ENCODE data around the gene CPA3.

Gene CPA3

DNA sequence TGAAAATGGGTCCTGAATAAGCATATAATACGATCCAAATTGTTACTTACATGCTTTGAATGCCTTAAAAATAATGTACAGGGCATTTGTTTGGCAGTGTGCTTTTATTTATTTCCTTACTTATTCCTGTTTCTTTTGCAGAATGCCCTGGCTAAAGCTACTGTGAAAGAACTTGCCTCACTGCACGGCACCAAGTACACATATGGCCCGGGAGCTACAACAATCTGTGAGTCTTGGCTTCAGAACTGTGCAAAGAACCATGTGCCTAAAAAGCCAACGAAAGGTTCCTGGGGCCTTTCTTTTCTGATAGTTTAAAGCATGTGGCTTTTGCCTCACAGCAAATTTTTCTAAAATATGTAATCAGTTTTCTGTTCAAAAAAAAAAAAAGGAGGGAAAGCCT, 7.8 kb upstream of the CPA3 start:
- TF ChIP-seq, protein P1, sequence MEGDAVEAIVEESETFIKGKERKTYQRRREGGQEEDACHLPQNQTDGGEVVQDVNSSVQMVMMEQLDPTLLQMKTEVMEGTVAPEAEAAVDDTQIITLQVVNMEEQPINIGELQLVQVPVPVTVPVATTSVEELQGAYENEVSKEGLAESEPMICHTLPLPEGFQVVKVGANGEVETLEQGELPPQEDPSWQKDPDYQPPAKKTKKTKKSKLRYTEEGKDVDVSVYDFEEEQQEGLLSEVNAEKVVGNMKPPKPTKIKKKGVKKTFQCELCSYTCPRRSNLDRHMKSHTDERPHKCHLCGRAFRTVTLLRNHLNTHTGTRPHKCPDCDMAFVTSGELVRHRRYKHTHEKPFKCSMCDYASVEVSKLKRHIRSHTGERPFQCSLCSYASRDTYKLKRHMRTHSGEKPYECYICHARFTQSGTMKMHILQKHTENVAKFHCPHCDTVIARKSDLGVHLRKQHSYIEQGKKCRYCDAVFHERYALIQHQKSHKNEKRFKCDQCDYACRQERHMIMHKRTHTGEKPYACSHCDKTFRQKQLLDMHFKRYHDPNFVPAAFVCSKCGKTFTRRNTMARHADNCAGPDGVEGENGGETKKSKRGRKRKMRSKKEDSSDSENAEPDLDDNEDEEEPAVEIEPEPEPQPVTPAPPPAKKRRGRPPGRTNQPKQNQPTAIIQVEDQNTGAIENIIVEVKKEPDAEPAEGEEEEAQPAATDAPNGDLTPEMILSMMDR (IDR thresholded peaks at IDR 0.05; ENCODE audit: borderline replicate concordance, insufficient read depth, low read depth, low read length), result no peak

DNA sequence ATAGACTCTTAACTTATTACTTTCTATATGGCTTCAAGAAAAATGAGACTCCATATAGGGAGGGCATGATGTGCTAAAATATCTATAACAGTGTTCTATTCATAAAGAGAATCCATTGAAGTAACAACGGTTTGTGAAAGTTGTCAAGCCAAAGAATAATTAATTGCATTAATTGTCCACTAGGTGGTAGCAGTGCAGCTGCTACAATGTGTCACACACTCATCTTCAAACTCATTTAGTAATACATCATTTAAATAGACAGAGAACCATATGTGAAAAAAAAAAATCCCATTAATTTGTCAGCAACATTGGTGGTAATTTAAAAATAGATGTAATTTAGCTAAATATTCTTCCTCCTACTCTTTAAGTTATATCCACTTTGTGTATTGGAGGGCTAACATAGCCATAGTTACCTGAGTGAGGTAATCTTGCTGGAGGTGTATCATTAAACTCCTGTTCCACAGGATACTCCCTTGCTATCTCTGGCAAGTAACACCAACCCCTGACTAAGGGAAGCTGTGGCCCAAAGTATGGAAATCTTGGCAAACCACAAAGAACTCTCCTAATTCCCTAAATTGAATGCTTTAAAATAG, 3.7 kb upstream of the CPA3 start:
- TF ChIP-seq, protein P1 (IDR thresholded peaks at IDR 0.05; ENCODE audit: borderline replicate concordance, insufficient read depth, low read depth, low read length), result peak; percentile 42; the same call in 1 of the 2 replicates

More for the DNA sequence above, 7.8 kb upstream of the CPA3 start:
- H3K4me3 ChIP-seq (ENCODE audit: low read depth, low read length), result no peak overlapping the region

DNA sequence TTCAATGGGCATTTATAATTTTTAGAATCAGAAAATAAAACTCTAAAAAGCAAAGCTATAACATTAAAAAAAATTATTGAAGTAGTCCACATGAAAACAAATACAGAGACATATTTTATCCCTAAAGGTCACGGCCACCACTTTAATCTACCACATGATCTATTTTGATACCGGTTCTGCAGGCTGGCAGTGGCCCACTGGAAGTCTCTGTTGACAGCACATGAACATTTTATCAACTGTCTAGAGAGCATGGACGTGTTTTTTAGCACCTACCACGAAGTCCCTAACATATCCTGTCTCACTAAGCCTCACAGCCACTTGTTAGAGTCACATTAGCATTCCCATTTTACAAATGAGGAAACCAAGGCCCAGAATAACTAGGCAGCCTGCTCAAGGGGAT, 1.8 kb upstream of the CPA3 start:
- TF ChIP-seq, protein P1 (IDR thresholded peaks at IDR 0.05; ENCODE audit: borderline replicate concordance, insufficient read depth, low read depth, low read length), result no peak
- H3K4me3 ChIP-seq (ENCODE audit: low read depth, low read length), result no peak overlapping the region

More for the DNA sequence above, 3.7 kb upstream of the CPA3 start:
- H3K4me3 ChIP-seq (ENCODE audit: low read depth, low read length), result no peak overlapping the region

DNA sequence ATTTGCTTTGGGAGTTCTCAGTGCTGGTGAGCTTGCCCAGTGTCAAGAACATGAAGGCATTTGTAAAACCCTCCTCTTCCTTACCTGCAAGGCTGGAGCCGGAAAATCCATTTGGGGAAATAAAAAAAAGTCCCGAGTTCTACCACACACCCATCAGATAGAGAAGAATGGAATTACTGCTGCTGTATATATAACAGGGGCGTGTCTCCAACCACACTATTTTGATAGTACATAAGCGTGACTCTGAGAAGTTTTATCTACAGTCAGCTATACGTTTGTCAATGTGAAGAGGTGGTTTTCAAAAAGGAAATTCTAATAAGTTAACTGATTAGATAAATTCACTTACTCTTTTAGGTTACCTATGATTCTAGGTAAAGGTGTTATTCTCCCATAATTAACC, 1.3 kb upstream of the CPA3 start:
- TF ChIP-seq, protein P1 (IDR thresholded peaks at IDR 0.05; ENCODE audit: borderline replicate concordance, insufficient read depth, low read depth, low read length), result no peak

DNA sequence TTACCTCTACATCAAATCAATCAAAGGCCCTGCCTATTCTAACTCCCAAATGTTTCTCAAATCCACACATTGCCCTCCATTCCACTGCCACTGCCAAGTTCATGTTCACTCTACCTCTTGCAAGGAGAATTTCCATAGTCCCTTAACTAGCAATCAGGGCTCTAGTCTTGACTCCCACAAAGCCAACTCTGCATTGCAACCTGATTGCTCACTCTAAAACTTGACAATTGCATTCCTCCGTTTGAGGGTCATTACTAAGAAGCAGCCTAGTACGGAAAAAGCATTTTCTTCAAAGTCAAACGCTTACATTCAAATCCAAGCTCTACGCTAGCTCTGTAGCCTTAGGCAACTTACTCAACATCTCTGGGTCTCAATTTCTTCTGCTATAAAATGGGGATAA, 1.2 kb downstream of the CPA3 start:
- TF ChIP-seq, protein P1 (IDR thresholded peaks at IDR 0.05; ENCODE audit: borderline replicate concordance, insufficient read depth, low read depth, low read length), result no peak
- no peak overlapping the region for H3K4me3 ChIP-seq (ENCODE audit: low read depth, low read length)

More for the DNA sequence above, 1.3 kb upstream of the CPA3 start:
- no peak overlapping the region for H3K4me3 ChIP-seq (ENCODE audit: low read depth, low read length)

DNA sequence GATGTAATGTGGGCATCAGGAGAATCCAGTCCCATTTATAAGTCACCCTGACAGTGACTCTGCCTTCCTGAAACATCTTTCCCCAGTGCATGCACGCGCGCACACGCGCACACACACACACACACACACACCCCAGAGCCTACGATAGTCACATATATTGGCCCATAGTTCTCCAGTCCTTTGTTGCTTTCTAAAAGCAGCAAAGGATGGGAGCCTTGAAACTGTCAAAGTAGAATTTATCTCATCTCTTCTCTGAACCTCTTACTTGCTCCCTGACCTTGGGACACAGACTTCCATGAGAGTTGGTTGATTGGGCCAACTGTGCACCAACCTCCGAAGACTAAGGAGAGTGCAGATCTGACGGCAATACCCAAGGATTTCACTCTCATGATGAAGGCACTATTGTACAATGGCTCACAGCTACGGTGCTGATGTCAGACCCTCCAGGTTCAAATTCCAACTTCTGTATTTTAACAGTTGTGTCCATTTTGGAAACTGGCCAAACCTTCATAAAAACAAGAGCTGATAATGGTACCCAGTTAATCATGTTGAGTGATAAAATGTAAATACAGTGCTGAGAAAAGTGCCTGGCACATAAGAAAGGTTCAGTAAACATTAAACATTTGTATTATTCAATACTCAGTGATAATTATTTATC, 8.3 kb downstream of the CPA3 start:
- no peak overlapping the region for H3K4me3 ChIP-seq (ENCODE audit: low read depth, low read length)
- TF ChIP-seq, protein P1 (IDR thresholded peaks at IDR 0.05; ENCODE audit: borderline replicate concordance, insufficient read depth, low read depth, low read length), result no peak

DNA sequence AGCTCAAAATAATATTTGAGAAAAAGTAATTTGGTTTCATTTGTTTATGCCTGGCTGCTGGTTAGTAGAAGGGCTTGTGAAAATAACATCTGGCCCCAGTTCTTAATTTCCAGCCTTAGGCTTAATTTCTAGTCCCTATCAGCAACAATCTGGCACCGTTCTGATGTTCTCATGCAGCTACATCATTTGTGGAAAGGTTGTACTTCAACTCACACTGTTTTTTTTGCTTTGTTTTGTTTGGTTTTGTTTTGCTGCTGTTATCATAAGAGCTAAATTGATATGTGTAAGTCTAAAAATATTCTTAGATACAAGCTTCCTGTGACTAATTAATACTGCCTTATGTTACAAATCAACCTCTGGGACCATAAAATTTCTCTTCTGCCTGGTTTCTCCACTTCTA, 8.9 kb downstream of the CPA3 start:
- TF ChIP-seq, protein P1 (IDR thresholded peaks at IDR 0.05; ENCODE audit: borderline replicate concordance, insufficient read depth, low read depth, low read length), result no peak

More for the DNA sequence above, 8.9 kb downstream of the CPA3 start:
- no peak overlapping the region for H3K4me3 ChIP-seq (ENCODE audit: low read depth, low read length)

Measured in GM12875 (cell line).